ENCODE measurements around the gene BAIAP2L2.
"Not testable (repeated sequence)": the region's sequence is repeated elsewhere in the genome, so short reads cannot be mapped to it uniquely, and the experiment has no call there.

The BAIAP2L2 gene

GRCh38 chr22:38122616-38123015 is 12.1 kb upstream of the BAIAP2L2 start:
- no peaks in the 10 kb centered on the region for H3K36me3 ChIP-seq (ENCODE audit: control insufficient read depth, low read length)
- H3F3A ChIP-seq (ENCODE audit: control insufficient read depth, insufficient read depth): no peaks in the 10 kb centered on the region
- no peaks in the 10 kb centered on the region for H4K20me1 ChIP-seq (ENCODE audit: control insufficient read depth, insufficient read depth, low read depth, low read length)
- no peak overlapping the region for H3K4me2 ChIP-seq (ENCODE audit: low read length)
- H3K4me1 ChIP-seq (ENCODE audit: control insufficient read depth, low read length): no peaks in the 10 kb centered on the region
- H3K79me2 ChIP-seq (ENCODE audit: control insufficient read depth, low read length): no peaks in the 10 kb centered on the region
- H3K4me3 ChIP-seq (ENCODE audit: low read length): no peak overlapping the region
- TF ChIP-seq CTCF (IDR thresholded peaks at IDR 0.05; ENCODE audit: low read depth, low read length, poor library complexity, severe bottlenecking) (no peak), EZH2phosphoT487 (IDR thresholded peaks at IDR 0.05; ENCODE audit: borderline replicate concordance, low read length) (no peak)
- H3K9me3 ChIP-seq (ENCODE audit: control insufficient read depth, insufficient read depth, low read length): no peaks in the 10 kb centered on the region
- no peaks in the 10 kb centered on the region for H3K27me3 ChIP-seq (ENCODE audit: control insufficient read depth, low read length)
- no peaks in the 10 kb centered on the region for H3K9me2 ChIP-seq (replicated peaks; ENCODE audit: control insufficient read depth, low read length)
- no peak overlapping the region for H3K27ac ChIP-seq (ENCODE audit: low read depth, low read length)

- Histone ChIP-seq H4K20me1 (ENCODE audit: control insufficient read depth, insufficient read depth, low read depth, low read length) (no peaks in the 10 kb centered on the region), H3K9me3 (ENCODE audit: control insufficient read depth, insufficient read depth, low read length) (no peaks in the 10 kb centered on the region), H3K4me1 (ENCODE audit: control insufficient read depth, low read length) (no peaks in the 10 kb centered on the region), H3K4me3 (ENCODE audit: low read length) (no peak overlapping the region), H3K9me2 (replicated peaks; ENCODE audit: control insufficient read depth, low read length) (no peaks in the 10 kb centered on the region), H3K79me2 (ENCODE audit: control insufficient read depth, low read length) (no peaks in the 10 kb centered on the region), H3K4me2 (ENCODE audit: low read length) (no peak overlapping the region), H3K27me3 (ENCODE audit: control insufficient read depth, low read length) (no peaks in the 10 kb centered on the region), H3K27ac (ENCODE audit: low read depth, low read length) (no peak overlapping the region), H3F3A (ENCODE audit: control insufficient read depth, insufficient read depth) (no peaks in the 10 kb centered on the region), H3K36me3 (ENCODE audit: control insufficient read depth, low read length) (no peaks in the 10 kb centered on the region)
- TF ChIP-seq CTCF (IDR thresholded peaks at IDR 0.05; ENCODE audit: low read depth, low read length, poor library complexity, severe bottlenecking) (no peak), EZH2phosphoT487 (IDR thresholded peaks at IDR 0.05; ENCODE audit: borderline replicate concordance, low read length) (no peak)
Measured at GRCh38 chr22:38120359-38121110, 10.1 kb upstream of the BAIAP2L2 start.

GRCh38 chr22:38118747-38119146 is 8.3 kb upstream of the BAIAP2L2 start:
- not testable (repeated sequence) for H3K27me3 ChIP-seq (ENCODE audit: control insufficient read depth, low read length); H3K4me1 ChIP-seq (ENCODE audit: control insufficient read depth, low read length); H4K20me1 ChIP-seq (ENCODE audit: control insufficient read depth, insufficient read depth, low read depth, low read length); H3K4me3 ChIP-seq (ENCODE audit: low read length); H3K79me2 ChIP-seq (ENCODE audit: control insufficient read depth, low read length); H3K4me2 ChIP-seq (ENCODE audit: low read length); H3K9me3 ChIP-seq (ENCODE audit: control insufficient read depth, insufficient read depth, low read length); H3K27ac ChIP-seq (ENCODE audit: low read depth, low read length); H3F3A ChIP-seq (ENCODE audit: control insufficient read depth, insufficient read depth); H3K9me2 ChIP-seq (replicated peaks; ENCODE audit: control insufficient read depth, low read length); H3K36me3 ChIP-seq (ENCODE audit: control insufficient read depth, low read length)

- no peaks in the 10 kb centered on the region for H3K79me2 ChIP-seq (ENCODE audit: control insufficient read depth, low read length)
Measured at GRCh38 chr22:38118182-38118581, 7.7 kb upstream of the BAIAP2L2 start.

GRCh38 chr22:38117556-38117955 is 7.1 kb upstream of the BAIAP2L2 start:
- not testable (repeated sequence) for H4K20me1 ChIP-seq (ENCODE audit: control insufficient read depth, insufficient read depth, low read depth, low read length); H3K27ac ChIP-seq (ENCODE audit: low read depth, low read length); H3K4me2 ChIP-seq (ENCODE audit: low read length); H3K79me2 ChIP-seq (ENCODE audit: control insufficient read depth, low read length); H3K9me2 ChIP-seq (replicated peaks; ENCODE audit: control insufficient read depth, low read length); H3K4me1 ChIP-seq (ENCODE audit: control insufficient read depth, low read length); H3K4me3 ChIP-seq (ENCODE audit: low read length); H3K36me3 ChIP-seq (ENCODE audit: control insufficient read depth, low read length); H3F3A ChIP-seq (ENCODE audit: control insufficient read depth, insufficient read depth); H3K9me3 ChIP-seq (ENCODE audit: control insufficient read depth, insufficient read depth, low read length); H3K27me3 ChIP-seq (ENCODE audit: control insufficient read depth, low read length)

More at GRCh38 chr22:38118182-38118581, 7.7 kb upstream of the BAIAP2L2 start:
- Histone ChIP-seq H3K27ac (ENCODE audit: low read depth, low read length) (no peak overlapping the region), H3K4me1 (ENCODE audit: control insufficient read depth, low read length) (no peaks in the 10 kb centered on the region), H3K9me3 (ENCODE audit: control insufficient read depth, insufficient read depth, low read length) (no peaks in the 10 kb centered on the region), H3K36me3 (ENCODE audit: control insufficient read depth, low read length) (no peaks in the 10 kb centered on the region), H3K9me2 (replicated peaks; ENCODE audit: control insufficient read depth, low read length) (no peaks in the 10 kb centered on the region), H3K4me2 (ENCODE audit: low read length) (no peak overlapping the region), H3K27me3 (ENCODE audit: control insufficient read depth, low read length) (no peaks in the 10 kb centered on the region), H3F3A (ENCODE audit: control insufficient read depth, insufficient read depth) (no peaks in the 10 kb centered on the region), H3K4me3 (ENCODE audit: low read length) (no peak overlapping the region), H4K20me1 (ENCODE audit: control insufficient read depth, insufficient read depth, low read depth, low read length) (no peaks in the 10 kb centered on the region)
- no peak for TF ChIP-seq CTCF (IDR thresholded peaks at IDR 0.05; ENCODE audit: low read depth, low read length, poor library complexity, severe bottlenecking)
- no peak for TF ChIP-seq EZH2phosphoT487 (IDR thresholded peaks at IDR 0.05; ENCODE audit: borderline replicate concordance, low read length)

Data from DOHH2 (cell line).